HG03378 (cell line): ENCODE data around the gene NLE1.
A peak's percentile ranks its signal among the peaks of the same experiment; 100 is the strongest.
"Not testable (repeated sequence)": the region's sequence is repeated elsewhere in the genome, so short reads cannot be mapped to it uniquely, and the experiment has no call there.

ENCODE experiments used
- ATAC-seq: cut with Tn5 transposase; IDR thresholded peaks from one replicate; pipeline ENCODE4 v1.9.1; 2021; ENCODE audit warnings: mild to moderate bottlenecking, moderate library complexity; ENCODE audit not compliant: unreplicated experiment

Gene NLE1

DNA sequence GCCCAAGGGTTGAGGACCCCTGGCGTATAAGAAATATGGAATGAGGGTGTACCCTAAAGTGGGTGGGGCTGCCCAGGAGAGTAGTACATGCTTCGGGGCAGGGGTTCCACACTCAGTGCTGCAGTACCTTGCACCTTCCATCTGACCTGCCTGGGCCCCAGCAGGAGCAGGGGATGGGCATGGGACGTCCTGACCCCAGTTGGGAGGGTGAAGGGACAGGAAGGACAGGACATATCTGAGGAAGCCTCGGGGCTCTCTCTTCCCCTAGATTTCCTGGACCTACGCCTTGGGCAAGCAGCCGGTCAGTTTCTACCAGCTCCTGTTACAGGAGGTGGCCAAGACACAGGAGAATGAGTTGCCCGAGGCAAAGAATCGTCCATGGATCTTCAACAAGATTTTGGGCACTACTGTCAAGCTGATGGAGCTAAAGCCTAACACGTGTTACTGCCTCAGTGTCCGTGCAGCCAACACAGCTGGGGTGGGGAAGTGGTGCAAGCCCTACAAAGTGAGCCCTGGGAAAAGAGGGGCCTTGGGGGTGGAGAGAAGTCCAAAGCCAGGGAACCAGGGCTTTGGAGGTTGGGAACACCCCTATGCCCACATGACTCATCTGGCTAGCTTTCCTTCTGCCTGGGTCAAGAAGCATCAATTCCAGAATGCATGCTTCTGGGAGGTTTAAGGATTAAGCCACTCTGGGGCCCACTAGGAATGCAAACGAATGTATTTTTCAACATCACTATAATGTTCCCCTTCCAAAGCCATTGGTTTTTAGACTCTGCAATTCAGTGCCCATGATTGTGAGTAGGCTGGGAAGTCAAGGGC, 12.7 kb downstream of the NLE1 start:
- no peak for ATAC-seq

DNA sequence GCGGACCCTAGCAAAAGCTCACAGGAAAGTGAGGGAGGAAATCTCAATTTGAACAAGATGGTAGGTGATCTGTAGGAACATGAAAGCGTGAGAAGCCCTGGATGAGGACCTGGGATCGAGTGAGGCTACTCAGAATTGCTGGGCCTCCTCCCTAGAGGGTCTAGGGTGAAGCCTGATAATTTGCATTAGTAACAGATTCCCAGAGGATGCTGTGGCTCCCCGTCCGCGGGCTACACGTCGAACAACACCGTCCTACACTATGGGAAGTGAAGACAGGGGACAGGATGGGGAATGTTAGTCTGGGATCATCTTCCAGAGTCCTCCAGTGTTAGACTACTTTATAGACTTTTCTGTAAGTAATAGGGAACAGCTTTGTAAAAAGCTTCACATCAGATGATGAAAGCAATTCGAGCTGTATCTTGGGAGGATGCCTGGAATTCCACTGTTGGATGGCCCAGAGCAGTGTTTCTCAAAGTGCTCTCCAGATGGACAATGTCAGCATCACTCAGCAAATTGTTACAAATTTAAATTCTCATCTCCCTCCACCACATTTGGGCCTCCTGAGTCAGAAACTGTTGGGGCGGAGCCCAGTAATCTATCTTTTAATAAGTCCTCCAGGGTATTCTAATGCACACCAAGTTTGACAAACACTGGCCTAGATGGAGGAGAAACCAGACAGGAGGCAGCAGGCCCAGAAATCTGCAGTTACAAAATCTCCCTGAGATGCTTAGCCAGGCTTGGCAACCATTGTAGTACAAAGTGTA, 14.2 kb downstream of the NLE1 start:
- no peak for ATAC-seq

DNA sequence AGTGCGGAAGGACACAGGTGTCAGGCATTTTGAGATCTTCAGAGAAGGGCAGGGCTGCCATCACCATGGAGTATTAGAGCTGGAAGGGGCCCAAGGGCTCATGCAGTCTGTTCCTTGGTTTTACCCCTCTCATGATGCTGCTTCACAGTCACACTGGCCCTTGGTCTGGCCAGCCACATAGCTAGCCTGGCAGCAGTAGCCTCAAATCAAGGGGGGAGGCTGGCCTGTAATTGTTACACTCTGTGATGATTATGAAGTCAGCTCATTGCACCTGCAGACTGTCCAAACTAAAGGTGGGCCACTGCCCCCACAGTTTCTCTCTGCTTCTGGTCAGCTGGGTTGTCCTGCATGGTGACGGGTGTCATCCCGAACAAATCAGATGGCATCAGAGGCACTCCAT, 20.8 kb downstream of the NLE1 start, which contains the start of gene FNDC8:
Gene FNDC8 (plus strand): TSS at position 301 of the 400 bp plus-strand sequence. CDS start 79 bp downstream, at position 380.
- ATAC-seq, result no peak

DNA sequence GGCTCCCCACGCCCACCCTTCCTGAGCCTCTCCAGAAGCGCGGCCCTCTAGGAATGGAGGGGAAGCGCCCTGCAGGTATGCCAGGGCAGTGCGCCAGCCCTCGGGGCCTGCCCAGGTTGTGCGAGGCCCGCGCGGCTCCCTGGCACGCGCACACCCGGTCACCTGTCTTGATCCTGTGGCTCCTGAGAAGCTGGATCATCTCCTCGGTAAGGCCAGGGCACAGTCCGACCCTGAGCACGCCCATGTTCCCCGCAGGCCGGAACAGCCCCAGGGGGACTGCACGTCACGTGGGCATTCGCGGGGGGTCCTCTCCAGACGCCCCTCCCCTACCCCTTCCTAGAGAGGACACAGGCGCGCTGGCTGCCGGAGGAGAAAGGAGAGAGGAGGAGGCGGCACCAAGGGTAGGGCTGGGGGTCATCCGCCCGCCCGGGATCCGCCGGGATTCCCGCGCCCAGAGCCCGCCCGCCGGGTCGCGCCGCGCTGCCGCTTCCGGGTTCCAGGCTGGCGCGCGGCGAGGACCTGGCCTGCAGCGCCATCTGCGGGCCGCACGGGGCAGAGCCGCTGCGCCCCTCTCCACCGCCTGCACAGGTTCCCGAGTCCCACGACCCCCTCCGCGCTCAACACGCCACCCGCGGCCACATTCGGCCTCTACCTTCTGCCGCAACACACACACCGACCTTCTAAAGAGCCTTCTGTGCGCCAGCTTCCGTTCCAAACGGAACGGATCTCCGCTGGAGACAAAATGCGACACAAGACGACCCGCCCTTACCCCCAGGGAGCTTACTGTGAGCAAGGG, 22.5 kb downstream of the NLE1 start, which contains the start of gene RAD51D:
Gene RAD51D (minus strand): TSS at position 491 of the 796 bp plus-strand sequence. CDS start 247 bp downstream, at position 244.
- ATAC-seq, result no peak

DNA sequence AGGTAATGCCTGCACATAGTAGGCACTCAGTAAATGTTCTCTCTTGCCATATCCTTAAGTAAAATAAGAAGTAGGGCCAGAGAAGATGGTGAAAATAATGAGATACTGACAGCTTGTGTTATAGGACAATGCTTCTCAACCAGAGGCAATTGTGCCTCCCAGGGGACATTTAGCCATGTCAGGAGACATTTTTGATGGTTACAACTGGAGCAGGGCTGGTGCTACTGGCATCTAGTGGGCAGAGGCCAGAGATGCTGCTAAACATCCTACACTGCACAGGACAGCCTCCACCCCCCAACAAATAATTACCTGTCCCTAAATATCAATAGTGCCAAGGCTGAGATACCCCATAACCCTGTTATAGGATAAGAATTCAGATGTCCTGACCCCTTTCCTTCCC, 24.1 kb downstream of the NLE1 start:
- ATAC-seq, result no peak

DNA sequence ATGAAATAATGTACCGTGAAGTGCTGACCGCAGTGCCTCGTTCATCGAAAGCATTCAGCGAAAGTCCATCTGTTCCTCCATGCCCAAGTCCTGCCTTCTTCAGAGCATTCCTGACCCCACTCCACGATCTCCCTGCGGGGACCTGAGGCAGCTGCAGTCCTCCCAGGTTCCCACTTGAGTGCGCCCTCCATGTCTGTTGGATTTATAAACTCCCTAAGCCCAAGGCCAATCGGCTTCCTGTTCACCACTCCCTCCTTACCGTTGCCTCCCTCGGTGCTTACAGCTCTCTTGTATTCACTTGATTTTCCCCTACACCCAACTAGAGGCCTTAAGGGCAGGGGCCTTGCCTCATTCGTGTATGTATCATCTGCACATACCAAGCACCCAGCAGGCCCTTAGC, 25.3 kb downstream of the NLE1 start:
- ATAC-seq, result no peak

DNA sequence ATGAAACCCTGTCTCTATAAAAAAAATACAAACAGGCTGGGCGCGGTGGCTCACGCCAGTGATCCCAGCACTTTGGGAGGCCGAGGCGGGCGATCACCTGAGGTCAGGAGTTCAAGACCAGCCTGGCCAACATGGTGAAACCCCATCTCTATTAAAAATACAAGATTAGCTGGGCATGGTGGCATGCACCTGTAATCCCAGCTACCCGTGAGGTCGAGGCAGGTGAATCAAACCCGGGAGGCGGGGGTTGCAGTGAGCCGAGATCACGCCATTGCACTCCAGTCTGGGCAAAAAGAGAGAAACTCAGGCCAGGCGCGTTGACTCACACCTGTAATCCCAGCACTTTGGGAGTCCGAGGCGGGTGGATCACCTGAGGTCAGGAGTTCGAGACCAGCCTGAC, 31.3 kb downstream of the NLE1 start:
- ATAC-seq, result not testable (repeated sequence)

DNA sequence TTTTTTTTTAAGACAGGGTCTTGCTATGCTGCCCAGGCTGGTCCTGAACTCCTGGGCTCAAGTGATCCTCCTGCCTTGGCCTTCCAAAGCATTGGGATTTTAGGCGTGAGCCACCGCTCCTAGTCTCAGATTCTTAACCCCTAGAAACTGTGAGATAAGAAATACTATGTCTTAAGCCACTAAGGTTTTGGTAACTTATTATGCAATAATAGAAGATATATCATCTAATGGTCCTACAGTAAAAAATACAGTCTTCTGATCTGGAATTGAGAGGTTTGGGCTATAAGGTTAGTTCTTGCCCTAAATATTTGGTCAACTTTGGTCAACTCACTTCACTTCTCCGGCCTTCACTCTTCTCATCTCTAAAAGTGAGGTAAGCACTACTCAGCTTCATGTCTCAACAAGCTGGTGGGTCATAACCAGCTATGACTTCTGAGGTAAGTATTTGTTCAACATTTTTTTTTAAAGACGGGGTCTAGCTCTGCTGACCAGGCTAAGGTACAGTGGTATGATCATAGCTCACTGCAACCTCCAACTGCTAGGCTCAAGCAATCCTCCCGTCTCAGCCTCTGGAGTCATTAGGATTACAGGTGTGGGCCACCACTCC, 37.2 kb downstream of the NLE1 start:
- no peak for ATAC-seq

DNA sequence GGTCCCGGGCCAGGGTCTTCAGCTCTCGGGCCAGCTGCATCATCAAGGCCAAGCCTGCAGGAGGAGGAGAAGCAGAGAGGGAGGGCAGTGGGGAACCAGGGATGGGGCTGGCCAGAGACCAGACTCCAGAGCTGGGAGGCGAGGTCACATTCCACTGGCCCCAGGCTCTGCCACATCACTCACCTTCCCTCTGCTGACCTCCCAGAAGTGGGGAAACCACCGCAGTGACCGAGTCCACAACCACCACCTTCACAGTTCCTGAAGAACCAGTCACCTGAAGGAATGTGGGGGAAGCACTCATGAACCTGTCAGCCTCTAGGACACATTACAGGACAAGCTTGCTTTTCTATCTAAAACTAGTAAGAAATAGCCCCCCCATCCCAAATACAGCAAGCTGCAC, 38.8 kb downstream of the NLE1 start:
- ATAC-seq, result no peak

DNA sequence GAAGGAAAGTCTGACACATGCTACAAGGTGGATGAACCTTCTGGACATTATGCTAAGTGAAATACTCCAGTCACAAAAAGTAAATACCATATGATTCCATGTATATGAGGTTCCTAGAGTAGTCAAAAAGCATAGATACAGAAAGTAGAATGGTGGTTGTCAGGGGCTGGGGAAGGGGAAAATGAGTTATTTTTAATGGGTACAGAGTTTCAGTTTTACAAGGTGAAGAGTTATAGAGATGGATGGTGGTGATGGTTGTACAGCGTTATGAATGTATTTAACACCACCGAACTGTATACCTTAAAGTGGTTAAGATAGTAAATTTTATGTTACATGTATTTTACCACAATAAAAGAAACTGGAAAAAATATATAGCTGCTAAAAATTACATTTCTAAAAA, 40.4 kb downstream of the NLE1 start:
- ATAC-seq, result no peak

DNA sequence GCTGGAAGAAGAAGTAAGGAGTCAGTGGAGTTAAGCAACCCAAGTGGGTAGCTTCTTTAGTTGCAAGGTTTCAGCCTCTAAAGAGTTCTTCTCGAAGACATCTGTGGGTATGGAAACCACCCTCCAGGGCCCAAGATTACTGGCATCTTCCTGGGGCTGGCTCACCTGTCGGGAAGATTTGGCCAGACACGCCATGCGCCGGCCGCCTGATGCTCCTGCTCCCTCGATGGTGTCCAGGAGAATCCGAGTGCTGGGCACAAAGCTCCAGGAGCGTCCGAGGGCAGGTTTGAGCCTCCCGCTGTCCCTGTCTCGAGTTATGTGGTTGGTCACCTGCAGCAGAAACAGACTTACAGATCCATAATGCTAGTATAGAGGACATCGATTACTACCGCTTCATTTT, 41.1 kb downstream of the NLE1 start:
- ATAC-seq, result no peak

DNA sequence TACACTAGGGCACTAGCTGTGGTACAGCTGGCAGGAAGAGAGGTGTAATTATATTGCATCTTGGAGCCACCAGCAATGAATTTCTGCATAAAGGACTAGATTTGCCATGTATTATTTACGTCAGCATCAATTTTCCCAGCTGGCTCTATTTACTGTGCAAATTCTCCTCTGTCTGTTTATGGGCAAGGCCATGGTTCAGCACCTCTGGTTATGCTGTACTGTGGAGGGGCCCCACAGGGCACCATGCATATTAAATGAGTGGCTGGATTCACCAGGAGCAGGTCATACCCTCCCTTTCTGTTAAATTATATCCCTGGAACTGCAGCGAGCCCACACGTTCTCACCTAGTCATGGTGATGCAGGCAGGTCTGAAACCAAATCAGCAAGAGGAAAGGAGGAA, 42.2 kb downstream of the NLE1 start:
- ATAC-seq, result no peak

DNA sequence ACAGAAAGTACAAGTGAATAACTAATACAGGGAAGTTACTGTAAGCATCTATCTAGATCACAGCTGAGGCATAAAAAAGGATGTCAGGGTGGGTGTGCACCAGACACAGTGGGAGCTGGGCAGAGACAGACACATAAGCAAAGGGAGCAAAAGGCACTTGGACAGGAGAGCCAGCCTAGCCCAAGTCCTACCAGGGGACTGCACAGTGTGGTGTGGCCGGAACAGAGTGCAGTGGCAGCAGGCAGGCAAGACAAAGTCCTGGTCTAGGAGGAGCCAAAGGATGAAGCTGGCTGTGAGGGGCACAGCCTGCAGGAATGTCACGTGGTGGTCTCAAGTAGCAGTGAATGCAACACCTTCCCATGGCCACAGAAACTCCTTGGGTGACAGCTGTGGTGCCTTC, 44.3 kb downstream of the NLE1 start:
- no peak for ATAC-seq

DNA sequence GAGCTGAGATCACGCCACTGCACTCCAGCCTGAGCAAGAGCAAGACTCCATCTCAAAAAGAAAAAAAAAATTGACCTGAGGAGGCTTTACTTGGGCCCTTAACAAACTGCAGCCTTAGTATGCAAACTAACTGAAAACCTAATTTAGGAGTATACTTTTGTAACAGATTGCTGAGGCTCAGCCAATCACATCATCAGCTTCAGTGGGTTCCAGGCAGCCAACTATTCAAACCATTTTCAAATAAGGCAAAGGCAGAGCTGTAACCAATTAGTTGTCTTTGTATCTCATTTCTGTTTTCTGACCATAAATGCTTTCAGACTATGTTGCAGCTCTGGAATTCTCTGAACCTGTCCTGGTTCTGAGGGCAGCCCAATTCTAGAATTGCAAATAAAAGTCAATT, 46.4 kb downstream of the NLE1 start:
- ATAC-seq, result no peak

DNA sequence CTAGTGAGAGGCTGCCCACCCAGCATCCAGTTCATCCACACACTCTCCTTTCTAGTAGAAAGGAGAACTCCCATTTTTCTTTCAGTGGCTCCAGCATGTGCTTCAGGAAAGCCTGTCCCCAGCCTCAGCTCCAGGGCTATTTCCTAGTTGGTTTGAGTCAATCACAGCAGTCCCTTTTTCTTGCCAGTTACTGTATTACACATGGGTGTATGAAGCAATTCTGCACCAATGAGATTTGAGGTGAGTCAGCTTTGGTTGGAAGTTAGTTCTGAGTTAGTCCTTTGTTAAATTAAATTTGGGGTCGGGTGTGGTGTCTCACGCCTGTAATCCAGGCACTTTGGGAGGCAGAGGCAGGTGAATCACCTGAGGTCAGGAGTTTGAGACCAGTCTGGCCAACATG, 47.2 kb downstream of the NLE1 start:
- no peak for ATAC-seq

DNA sequence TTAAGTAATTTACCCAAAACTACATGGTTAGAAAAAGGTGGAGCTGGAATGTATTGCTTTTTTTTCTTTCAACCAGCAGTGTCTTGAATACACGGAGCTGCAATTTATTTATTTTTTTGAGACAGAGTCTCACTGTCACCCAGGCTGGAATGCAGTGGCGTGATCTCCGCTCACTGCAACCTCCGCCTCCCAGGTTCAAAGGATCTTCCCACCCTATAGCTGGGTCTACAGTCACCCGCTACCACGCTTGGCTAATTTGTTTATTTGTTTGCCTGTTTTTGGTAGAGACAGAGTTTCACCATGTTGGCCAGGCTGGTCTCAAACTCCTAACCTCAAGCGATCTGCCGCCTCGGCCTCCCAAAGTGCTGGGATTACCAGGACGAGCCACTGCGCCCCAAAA, 51.4 kb downstream of the NLE1 start:
- not testable (repeated sequence) for ATAC-seq

DNA sequence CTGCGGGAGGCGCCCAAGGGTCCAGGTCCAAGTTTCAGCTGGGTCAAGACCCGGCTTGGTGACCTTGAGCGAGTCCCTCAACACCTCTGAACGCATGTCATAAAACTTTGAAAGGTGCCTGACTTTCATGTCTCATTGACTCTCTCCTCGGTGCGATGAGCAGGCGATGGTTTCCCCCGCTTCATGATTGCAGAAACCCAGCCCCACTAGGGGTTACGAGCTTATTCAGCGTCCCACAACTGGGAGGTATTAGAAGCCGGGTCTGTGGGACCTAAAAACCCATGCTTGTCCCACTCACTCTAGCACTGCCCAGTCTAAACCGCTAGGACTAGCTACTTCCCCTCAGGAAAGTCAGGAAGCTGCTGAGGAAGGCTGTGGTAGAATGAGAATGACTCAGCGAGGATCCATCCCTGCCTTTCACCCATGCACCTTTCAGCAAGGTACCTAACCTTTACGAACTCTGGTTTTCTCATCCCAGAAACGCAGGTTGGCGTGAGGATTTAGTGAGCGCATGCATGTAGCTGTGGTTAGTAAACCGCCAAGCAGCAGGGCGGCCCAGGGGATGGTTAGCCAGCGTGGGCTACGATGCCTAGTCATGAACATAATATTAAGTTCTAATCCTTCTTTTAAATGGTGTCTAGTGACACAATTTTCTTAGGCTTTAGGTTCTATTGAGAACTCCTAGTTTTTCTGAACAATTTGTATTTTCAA, 52.4 kb downstream of the NLE1 start:
- ATAC-seq, result peak; percentile 22

DNA sequence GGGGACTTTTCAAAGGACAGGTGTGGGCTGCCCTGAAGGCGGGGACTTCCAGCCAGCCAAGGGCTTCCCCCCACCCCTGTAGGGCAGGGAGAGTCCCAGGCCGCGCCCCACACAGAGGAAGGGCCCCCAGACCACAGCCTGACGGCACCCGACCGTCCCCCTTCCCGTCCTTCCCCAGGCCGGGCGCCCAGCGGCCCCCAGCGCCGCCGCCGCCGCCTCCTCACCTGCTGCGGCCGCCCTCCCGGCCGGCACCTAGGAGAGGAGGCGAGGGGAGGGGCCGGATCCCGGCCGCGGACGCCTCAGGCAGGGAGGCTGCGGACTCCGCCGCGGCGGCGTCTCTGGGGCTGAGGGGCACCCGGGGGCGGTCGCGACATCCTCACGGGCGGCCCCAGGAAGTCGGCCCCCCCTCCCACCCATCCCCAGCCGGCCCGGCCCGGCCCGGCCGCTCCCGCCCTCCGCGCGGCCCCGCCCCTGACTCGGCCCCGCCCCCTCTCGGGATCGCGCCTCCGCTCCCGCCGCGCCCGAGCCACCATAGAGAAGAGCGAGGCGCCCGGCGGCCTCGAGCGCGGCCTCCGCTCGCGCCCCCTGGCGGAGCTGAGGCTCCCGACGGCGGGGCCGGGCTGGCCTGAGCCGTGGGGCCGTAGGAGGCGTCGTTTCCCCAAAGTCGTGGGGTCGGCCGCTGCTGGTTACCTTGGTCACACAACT, 53.1 kb downstream of the NLE1 start:
- peak; percentile 44 for ATAC-seq

DNA sequence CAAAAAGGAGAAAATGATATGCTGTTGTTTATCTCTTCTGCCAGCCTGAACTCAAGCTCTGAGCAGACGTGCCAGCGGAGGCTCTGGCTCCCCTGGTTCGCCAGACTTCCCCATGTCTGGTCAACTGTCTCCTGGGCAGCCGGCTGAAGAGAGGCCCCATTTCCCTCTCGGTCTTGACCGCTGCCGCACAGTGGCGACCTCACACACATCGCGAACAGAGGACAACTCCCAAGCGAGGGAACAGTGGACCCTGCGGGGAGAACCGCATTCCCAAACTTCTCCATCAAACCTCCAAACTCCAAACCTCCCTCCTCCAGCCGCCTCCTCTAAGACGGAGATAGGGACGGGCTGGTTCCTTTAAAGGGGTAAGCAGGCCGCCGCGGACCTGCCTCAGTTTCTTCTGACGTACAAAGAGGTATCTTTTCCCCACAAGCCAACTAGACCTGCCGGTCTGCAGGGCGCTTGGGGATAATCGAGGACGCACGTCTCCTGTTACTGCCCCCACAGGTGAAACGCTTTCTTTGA, 53.7 kb downstream of the NLE1 start:
- ATAC-seq, result peak; percentile 16
